Retina (tissue), 1 donor: Measurements from ENCODE around the gene MAST4.
A peak's percentile ranks its signal among the peaks of the same experiment; 100 is the strongest.

ENCODE experiments used
- DNase-seq: peaks from one replicate; pipeline ENCODE4 v3.0.0-alpha.2; 2016

Gene MAST4

DNA sequence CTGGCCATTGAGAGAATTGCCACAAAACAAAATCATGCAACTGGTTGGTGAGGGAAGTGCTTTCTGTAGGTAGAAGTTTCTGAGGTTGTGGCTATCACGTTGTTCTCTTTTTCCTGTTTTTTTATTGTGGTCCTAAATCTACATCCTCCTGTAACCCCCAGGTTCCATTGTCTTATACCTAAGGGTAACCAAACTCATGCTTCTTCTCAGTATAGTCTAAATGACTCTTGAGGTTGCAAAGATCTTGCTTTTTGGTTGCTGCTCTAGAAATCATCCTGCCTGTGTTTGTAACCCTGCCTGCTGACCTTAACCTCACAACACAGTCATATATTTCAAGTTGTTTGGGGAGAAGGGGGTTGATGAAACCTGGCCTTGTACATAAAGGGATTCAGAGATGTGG lies 327.3 kb downstream of the MAST4 start:
- no peak for DNase-seq

DNA sequence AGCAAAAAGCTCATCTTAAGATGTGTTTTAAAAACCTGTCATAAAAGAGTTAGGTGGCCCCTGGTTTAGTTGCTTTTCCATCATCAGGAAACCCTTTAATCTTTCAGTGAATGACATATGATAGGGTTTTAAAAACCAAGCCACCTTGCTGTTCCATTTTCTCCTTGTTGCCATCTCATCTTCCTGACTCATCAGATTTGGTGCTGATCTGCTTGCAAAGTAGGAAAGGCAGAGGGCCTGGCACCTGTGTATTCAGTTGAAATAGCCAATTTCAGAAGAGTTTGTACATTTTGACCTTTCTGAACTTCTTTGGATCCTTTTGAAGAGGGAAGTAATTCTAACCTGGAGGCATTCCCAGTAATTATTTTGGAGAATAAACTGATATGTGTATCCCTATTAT lies 327.7 kb downstream of the MAST4 start:
- DNase-seq = no peak

DNA sequence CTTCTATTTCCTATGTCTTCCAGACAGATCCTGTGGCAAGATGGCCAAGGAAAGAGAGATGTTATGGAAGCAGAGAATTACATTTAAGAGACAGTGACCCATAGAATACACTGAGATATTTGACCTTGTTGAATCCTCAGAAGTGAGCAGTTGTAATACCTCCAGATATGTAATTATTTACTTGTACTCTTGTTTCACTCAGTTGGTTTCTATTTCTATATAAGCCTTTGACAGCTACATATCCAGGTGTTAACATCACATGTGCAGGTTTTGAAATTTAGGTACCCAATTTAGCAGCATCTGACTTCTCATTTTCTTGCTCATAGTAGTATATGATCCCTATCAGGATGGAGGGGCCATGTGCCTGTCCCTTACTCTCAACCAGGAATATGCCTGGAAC lies 330.9 kb downstream of the MAST4 start:
- no peak for DNase-seq

DNA sequence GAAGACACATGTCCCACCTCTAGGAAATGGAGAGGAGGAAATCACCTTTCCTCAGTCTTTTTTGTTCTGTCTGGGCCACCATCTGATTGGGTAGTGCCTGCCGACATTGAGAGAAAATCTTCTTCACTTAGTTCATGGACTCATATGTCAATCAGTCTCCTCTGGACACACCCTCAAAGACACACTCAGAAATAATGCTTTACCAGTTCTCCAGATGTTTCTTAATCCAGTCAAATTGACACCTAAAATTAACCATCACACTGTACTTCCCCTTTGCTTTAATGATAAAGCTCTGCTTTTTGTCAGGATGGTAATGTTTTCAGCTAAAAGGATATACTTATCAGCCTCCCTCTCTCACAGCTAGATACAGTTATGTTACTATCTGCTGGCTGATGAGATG lies 333.1 kb downstream of the MAST4 start:
- no peak for DNase-seq

DNA sequence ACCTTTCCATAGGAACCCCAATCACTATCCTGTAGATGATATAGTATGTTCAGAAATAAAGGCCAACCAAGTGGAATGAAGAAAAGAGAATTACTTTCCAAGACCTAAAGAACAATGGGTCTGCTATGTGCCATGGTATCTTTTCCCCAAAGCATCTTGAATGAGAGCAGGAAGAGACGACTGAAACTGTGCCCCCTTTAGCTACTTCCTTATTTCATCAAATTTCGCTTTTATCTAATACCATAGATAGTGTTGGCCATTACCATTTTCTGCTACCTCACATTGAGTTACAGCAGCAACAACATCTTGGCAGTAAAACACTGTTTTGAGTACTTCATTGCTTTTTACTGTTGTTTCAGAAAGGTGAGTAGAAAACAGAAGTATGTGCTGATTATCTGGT lies 333.8 kb downstream of the MAST4 start:
- DNase-seq = no peak

DNA sequence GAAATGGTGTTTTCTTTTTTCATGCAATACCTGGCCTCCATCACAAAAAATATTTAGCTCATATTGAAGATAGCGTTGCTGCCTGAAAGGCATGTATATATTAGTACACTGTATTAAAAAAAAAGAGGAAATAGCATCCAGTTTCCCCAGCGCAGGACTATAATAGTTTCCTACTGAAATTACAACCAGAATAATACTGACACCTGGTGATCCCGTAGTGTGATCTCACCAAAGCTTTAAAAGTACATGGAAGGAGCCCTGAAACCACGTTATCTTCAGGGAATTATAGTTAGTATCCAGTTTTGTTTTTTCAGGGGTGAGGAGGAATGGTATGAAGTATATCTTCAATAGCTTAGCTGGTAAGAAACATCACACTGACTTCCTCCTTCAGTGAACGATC lies 335.5 kb downstream of the MAST4 start:
- DNase-seq = no peak

DNA sequence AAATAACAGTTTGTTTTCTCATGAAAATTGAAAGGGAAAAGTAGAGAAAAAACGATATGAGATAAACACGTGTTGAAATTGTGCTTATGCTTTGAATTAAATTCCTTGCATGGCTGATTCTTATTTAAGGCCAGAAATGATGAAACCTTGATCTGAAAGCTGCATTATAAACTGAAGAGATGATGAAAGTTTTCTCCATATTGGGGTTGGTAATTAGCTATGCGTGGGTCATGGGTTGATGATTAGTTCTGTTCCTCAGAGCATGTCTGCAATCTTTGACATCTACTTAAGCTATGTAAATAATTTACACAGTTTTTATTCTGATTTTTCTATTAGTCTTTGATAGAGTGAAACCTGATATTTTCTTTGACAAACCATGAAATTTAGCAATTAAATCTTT lies 336.3 kb downstream of the MAST4 start:
- no peak for DNase-seq

DNA sequence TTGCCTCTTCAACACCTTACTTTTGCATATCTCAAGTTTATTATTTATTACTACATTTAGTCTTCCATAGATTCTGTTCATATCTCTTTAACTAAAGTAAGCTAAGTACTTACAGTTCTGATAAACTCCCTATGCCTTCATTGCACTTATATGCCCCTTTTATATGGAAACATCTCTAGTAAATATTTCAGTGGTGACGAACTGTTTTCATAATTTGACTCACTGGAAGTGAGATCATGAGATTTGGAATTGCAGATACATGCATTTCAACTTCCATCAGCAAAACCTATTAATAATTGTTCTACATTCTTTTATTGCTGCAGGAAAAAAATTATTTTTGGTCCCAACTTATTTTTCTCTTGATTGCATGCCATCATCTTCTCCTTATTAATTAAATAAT lies 336.9 kb downstream of the MAST4 start:
- no peak for DNase-seq

DNA sequence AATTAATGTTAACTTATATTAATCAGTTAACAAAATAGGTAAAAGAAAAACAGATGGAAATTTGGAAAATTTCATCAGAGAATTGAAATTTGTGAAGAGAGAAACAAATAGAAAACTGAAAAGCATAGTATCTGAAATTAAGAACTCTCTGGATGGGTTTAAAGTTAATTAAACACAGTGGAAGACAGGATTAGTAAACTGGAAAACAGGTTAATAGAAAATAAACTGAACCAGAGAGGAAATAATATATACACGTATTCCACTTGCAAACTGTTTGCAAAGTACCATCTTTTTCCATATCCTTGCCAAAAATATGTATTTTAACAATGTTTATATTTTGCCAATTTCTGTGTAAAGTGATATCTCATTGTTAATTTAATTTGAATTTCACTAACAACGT lies 342.9 kb downstream of the MAST4 start:
- no peak for DNase-seq

DNA sequence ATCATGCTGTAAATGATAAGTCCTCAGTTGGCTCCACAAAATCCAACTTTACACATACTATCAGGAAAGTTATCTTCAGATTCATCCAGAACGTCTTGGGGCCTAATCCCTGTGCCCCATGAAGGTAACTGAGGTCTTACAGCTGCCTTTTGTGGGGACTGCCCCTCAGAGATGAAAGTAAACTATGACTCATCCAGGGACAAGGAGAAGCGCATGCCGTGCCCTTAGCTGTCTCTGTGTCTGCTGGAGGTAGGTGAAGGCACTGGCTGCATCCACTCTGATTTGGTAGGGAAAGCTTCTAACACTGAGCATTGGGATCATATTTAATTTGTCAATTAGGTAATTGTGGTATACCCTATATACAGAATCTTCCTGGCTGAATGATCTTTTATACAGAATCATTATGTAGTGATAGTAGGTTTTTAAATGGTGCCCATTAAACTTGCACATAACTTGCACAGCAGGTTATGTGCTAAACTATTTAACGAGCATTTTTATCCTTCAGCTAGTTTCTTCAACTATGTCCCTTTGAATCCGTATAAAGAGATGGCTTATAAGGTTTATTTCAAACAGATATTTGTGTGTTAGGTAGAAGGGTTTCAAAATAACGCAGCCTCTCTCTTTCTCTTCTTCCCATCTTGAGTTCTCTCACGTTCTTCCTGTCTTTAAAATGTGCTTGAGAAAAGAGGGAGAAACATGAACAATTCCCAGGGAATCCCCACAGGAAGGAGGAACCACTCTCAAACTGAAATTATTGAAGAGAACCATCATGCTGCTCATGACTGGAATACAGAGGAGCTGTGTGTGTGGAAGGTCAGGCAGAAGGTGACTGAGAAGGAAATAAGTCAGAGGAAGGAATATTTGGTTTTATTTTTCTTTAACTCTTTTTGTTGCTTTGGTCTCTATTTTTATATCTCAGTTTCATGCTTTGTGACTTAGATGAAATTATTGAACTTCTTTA lies 349.5 kb downstream of the MAST4 start:
- DNase-seq = no peak

DNA sequence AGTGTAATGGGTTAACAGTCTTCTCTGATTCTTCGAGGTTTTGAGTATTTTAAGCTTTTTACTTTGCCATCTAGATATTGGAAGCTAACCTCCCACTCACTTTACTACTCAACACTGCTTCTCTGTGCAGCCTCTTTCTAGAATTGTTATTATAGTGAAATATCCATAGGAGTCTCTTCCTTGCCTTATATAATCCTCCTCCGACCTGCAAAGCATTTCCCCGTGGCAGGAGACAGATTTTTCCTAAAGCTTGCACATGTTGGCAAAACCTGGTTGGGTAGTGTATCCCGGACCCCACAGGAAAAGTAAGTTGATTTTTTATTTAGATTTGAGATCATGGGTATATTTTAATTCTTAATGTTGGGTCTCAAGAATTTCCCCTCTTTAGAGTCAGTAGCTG lies 351.3 kb downstream of the MAST4 start:
- DNase-seq = no peak

DNA sequence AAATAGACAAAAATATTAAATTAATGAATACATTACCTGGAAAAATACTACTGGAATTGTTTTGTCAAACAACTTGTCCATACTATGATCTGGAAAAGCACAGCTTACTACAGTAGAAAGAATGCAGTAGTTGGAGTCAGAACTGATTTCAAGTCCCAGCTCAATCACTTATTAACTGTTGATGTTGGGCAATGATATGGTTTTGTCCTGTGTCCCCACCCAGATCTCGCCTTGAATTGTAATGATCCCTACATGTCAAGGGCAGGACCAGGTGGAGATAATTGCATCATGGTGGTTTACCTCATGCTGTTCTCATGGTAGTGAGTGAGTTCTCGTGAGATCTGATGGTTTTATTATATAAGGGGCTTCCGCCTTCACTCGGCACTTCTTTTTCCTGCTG lies 352.9 kb downstream of the MAST4 start:
- no peak for DNase-seq

DNA sequence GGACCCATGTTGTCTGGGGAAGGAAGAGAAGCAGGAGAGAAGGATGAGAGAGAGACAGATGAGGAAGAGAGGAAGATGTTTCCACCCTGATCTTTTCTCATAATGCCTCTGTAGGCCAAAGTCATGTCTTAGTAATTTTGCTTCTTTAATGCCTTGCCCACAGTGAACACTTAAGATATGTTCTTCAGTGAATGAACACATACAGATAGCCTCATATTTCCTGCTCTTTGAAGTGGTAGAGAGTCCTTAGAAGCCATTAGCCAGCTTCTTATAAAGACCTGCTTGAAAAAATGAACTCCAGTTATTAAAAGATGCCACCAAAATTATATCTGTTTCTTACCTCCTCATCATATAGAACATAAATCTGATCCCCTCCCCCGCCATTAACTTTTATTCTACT lies 356.0 kb downstream of the MAST4 start:
- DNase-seq = no peak

DNA sequence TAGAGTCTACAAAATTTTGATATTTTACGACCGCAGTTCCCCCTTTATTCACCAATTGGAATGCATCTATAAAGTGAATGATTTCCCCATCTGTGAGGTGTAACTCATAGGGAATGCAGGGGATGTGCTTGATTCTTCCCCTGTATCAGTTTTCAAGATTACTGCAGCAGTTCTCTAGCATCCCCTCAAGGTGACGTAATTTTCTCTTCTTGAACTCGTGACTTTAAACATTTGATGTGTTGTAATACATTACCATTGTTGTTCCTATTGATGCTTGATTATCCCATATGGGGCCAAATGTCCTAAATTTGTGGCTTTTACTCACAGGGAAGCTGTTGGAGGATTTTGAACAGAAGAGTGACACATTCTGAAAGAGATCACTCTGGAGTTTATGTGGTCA lies 360.2 kb downstream of the MAST4 start:
- no peak for DNase-seq

DNA sequence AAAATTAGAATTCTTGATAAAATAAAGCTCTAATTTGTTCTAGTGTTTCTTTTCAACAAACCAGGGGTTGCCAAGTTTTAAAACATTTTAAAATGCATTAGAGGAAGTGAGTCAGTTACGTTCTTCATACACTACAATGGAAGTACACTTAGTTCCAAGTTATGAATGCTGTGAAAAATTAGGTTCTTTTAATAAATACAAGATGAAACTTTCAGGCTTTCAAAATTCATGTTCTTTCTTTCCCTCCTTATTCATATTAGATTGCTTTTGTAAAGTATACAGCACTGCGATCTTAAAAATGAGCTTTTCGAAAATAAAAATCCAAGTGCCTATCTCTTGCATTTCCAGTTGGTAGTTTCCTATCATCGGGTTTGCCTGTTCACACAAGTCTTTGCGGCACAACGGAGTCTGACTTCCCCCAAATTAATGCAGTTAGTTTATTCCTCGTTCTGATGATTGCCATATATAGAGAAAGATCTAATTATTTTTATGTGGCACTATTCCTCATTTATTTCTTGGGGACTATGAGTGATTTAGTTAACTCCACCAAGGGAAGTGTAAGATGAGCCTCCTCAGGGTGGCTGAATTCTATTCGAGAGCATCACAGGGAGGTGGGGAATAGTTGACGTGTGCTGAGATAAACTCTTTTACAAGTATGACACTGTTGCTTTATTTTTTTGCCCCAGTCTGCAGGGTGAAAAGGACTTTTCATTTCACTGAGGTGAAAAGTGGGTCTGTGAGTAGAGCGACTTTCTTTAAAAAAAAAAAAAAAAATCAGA lies 362.2 kb downstream of the MAST4 start:
- no peak for DNase-seq

DNA sequence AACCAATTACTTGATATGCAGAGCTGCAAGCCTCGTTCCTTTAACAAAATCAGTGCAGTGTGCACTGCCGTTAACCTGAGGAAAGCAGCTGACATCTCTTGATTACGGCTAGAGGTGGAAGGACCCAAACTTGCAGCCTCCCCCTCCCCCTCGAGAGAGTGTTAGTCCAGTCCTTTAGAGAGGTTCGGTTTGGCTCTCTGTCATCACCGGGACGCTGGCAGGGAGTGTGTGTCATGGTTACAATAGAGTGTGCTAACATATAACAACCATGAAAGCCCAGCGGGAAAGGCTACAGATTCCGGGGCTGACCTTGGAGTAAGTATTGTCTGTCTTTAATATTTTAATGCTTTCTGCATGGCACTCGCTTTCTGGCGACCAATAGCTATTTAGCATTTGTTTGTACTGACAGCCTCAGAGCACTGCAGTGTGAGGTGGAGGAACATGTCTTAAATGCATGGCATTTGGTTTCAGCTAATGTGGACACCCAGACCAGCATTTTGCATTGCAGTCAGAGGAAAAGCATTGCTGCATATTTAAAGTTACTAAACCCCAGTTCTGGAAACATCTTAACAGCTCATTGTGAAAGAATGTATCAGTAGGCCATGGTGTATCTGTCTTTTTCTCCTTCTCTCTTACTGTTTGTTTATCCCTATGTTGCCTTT lies 362.9 kb downstream of the MAST4 start:
- peak; percentile 72 for DNase-seq

DNA sequence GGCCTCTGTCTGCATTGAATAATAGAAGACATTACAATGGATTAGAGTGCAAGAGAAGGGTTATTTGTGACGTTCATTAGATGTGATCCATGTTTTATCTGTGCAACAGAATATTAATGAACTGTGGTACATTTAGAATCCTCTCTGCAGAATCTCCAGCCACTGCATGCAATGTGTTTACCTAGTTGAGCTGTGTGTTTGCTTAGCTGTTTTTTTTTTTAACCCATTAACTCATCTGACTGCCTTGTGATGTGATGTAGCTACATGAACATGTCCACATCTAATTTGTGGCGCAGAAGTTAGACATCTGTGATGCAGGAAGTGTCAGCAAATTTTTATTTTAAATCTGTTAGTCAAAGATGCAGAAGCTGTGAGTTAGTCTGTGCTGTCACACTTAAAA lies 363.5 kb downstream of the MAST4 start:
- no peak for DNase-seq

DNA sequence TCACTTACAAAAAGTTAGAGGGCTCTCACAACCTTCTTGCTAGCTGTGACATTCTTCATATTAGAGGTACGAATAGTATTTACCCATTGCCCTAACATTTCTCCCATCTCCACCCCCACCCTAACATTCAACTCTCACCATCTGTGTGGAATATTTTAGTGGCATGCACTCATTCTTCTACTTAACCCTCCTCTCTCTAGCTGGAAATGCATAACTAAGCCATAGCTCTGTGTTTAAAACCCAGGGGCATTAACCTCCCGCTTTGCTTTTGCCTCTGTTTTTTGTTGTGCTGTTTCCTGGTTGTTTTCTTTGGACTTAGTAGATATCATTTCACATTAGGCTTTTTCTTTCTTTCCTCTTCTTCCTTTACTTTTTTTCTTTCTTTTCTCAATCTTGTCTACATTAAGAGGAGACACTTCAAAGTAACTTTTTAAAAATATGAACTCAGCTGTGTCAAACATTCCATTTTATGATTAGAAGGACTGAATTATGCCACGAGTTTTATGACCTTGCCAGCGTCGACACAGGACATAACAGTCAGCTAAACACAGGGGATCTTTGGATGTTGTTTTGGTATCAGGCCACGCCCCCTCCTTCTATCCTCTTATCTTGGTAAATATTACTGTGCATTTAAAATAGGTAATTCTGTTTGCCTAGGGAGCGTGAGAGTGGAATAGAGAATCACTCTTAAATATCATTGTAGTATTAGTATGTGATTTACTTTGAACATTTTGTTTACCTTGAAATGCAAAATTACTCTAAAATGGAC lies 364.4 kb downstream of the MAST4 start:
- DNase-seq = no peak

DNA sequence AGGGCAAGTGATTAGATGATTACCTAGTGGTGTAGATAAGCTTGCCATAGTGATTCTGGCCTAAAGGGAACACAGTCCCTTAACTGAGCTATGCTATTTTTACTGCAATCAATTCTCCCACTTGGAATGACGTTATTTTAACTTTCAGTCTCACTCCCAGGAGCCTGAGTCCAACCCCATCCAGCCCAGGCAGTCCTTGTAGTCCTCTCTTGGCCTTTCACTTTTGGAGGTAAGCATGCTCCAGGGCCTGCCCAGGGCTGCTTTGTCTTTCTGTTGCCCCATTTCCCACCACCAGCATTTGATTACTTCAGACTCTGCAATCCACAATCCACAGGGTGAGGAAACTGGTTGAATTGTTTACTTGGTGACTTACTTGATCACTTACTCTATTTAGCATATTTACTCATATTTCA lies 367.4 kb downstream of the MAST4 start:
- DNase-seq = no peak

DNA sequence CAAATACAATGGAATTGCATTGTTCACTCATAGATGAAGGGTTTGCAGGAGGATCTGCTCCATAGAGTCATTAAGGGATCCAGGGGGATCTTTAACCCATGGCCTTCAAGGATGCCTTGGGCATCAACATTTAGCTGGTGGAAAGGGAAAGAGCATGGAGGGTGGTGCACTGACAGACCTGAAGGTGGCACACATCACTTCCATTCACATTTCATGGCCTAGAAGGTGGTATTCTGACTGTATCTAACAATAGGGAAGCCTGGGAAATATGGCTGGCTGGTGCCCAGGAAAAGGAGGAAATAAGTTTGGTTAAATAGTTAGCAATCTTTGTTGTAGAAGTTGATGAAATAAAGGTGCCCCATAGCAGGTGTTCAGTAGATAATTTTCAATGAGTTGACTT lies 370.2 kb downstream of the MAST4 start:
- no peak for DNase-seq

DNA sequence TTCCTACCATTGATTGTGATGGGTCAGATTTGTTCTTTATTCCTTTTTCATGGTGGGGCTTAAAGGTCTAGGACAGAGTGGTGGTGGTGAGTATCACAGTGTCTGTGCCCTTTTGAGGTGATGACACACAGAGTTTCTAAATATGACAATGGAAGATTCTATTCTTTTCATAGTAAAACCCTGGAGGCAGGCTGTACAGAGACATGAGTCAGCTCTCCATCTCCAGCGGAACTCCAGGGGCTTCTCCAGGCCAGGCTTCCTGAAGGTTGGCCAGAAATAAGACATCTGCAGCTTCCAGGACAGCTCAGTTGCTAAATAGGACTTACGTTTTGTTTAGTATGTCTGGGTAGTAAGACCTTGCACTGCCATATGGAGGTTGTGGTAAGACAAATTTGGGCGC lies 370.9 kb downstream of the MAST4 start:
- no peak for DNase-seq

DNA sequence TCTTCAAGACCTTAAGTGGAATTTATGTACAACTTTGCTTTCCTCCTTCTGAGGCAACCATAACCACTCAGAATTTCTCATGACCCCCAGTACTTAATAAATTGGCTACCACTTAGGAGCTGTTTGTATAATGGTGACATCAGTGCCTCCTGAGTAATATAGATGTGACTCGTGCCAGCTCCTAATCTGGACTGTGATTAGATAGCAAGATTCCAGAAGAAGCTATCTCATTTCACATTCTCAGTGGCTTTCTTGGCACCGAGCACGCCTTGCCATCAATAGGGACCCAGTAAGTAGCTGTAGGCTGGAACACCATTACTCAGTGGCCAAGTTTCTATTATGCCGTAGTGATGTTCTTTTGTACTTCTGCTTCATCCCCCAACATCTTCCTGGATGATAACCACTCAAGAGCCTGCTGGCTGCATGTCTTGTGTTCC lies 371.7 kb downstream of the MAST4 start:
- DNase-seq = no peak

DNA sequence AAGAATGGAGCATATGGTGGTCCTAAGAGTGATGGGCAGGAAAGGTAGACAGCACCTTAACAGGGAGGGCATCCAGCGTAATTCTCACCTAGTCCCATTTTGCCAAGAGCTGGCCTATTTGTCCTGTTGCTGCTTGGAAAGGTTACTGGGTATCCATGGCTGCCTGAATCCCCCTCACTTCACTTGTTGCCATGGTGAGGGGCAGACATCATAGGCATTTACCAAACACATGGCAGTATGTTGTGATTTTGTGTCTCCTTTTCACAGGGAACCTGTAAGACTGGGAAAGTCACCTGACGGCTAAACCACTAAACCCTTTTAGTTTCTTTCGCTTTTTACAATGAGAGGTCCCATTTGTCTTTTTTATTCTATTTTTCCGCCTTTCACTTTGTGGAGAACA lies 373.3 kb downstream of the MAST4 start:
- DNase-seq = no peak
